K562 (cell line): ENCODE data around the gene HAUS5. TPM values are rescaled to one million over a fixed set of nuclear protein-coding genes. Genes with fewer than 3 reads are reported as not detected.
A peak's percentile ranks its signal among the peaks of the same experiment; 100 is the strongest.

Experiments
- BRD4 ChIP-seq: fragments of 200-600 bp; sonication (generic); IDR thresholded peaks from 2 replicates; pipeline ENCODE4 v1.6.1; 2017; ENCODE audit warnings: inconsistent platforms
- CBX5 ChIP-seq: IDR thresholded peaks from 2 replicates; pipeline ENCODE4 v1.6.1; 2014; ENCODE audit warnings: low read depth, borderline replicate concordance
- FOXK1 ChIP-seq: sonication (generic); formaldehyde crosslinking; IDR thresholded peaks from 2 replicates; pipeline ENCODE4 v1.8.0; 2022; ENCODE audit warnings: missing genetic modification reagents, mild to moderate bottlenecking, borderline replicate concordance
- FOXP1 ChIP-seq: sonication (generic); formaldehyde crosslinking; IDR thresholded peaks from 2 replicates; pipeline ENCODE4 v1.8.0; 2022; ENCODE audit warnings: mild to moderate bottlenecking, missing genetic modification reagents
- GABPB2 ChIP-seq: fragments of 250-450 bp; sonication (Bioruptor Pico); conservative IDR thresholded peaks from 2 replicates; pipeline ENCODE4 v1.5.1; 2021; ENCODE audit warnings: mild to moderate bottlenecking
- GTF2F1 ChIP-seq: IDR thresholded peaks from 2 replicates; pipeline ENCODE4 v1.6.1; 2011; ENCODE audit warnings: low read depth, low read length, improper control_type of control experiment
- HEY1 ChIP-seq: fragments of 250-450 bp; sonication (Bioruptor Pico); IDR thresholded peaks from 2 replicates; pipeline ENCODE4 v1.5.0; 2020; ENCODE audit warnings: mild to moderate bottlenecking, moderate library complexity, borderline replicate concordance
- HIVEP1 ChIP-seq: fragments of 250-450 bp; sonication (Bioruptor Pico); IDR thresholded peaks from 2 replicates; pipeline ENCODE4 v1.4.0; 2020; ENCODE audit warnings: mild to moderate bottlenecking
- LEF1 ChIP-seq: fragments of 450-650 bp; IDR thresholded peaks from 2 replicates; pipeline ENCODE4 v1.6.1; 2016; ENCODE audit warnings: mild to moderate bottlenecking
- PURB ChIP-seq: sonication (generic); formaldehyde crosslinking; IDR thresholded peaks from 2 replicates; pipeline ENCODE4 v1.9.0; 2021; ENCODE audit warnings: low read depth, mild to moderate bottlenecking, missing genetic modification reagents
- TAF1 ChIP-seq: IDR thresholded peaks from 2 replicates; pipeline ENCODE4 v1.6.1; 2011; ENCODE audit warnings: mild to moderate bottlenecking, low read length, moderate library complexity; ENCODE audit not compliant: insufficient read depth, control insufficient read depth, severe bottlenecking; ENCODE audit errors: extremely low read depth
- TBP ChIP-seq: optimal IDR thresholded peaks from 2 replicates; pipeline ENCODE3; 2011; ENCODE audit warnings: low read depth, low read length, improper control_type of control experiment
- TCF7L2 ChIP-seq: fragments of 150-350 bp; IDR thresholded peaks from 2 replicates; pipeline ENCODE4 v1.6.1; 2016; ENCODE audit warnings: low read depth, mild to moderate bottlenecking, low read length, moderate library complexity
- ZNF165 ChIP-seq: fragments of 250-450 bp; sonication (Bioruptor Pico); IDR thresholded peaks from 2 replicates; pipeline ENCODE4 v1.4.0; 2020; ENCODE audit warnings: borderline replicate concordance
- ZNF830 ChIP-seq: fragments of 250-450 bp; sonication (Bioruptor Pico); IDR thresholded peaks from 2 replicates; pipeline ENCODE4 v1.5.0; 2021; ENCODE audit warnings: mild to moderate bottlenecking
- polyA plus RNA-seq, 8 experiments: library from polyadenylated mRNA; depleted of rRNA in 4 of 8; stranded (reverse) in 5 of 8; unstranded in 3 of 8; fragments of >200 nt; fragmentation: Nextera tagmentation in 2 of 8; fragmentation: Illumina TruSeq in 1 of 8; extraction: Ambion mirVana in 2 of 8; extraction: Trizol in 1 of 8; gene quantifications; 2 replicates each; pipeline versions ENCODE4 v1.2.1 to v1.2.3, GENCODE V29; 2011 to 2014; ENCODE audit warnings: inconsistent platforms in 1 of 8, missing spikeins in 1 of 8
- total RNA-seq, 7 experiments: library from RNA; depleted of rRNA in 6 of 7; stranded (reverse); fragments of >200 nt in 6 of 7; fragmentation: Illumina TruSeq in 2 of 7; extraction: Trizol in 2 of 7; gene quantifications; 2 replicates each; pipeline versions ENCODE4 v1.2.1 to v1.2.3, GENCODE V29; 2011 to 2021; ENCODE audit warnings: low replicate concordance in 1 of 7
- TF ChIP-seq, protein P1 (sequence below): fragments of 450-650 bp; IDR thresholded peaks from 2 replicates; pipeline ENCODE4 v1.6.1; 2018; ENCODE audit not compliant: partially characterized antibody
- TF ChIP-seq, protein P2 (sequence below): fragments of 250-450 bp; sonication (Bioruptor Pico); IDR thresholded peaks from 2 replicates; pipeline ENCODE4 v1.5.0; 2021; ENCODE audit warnings: mild to moderate bottlenecking, borderline replicate concordance
- TF ChIP-seq, protein P3 (sequence below): fragments of 450-650 bp; IDR thresholded peaks from 2 replicates; pipeline ENCODE4 v1.6.1; 2017; ENCODE audit warnings: antibody characterized with exemption, mild to moderate bottlenecking

Gene HAUS5
- total and polyA plus RNA-seq, 9 of the 15 experiments (the other 6 are each of a cell fraction or from before 2014, with no cell fraction given): 3.5 to 41.3 (median 14.2) TPM

DNA sequence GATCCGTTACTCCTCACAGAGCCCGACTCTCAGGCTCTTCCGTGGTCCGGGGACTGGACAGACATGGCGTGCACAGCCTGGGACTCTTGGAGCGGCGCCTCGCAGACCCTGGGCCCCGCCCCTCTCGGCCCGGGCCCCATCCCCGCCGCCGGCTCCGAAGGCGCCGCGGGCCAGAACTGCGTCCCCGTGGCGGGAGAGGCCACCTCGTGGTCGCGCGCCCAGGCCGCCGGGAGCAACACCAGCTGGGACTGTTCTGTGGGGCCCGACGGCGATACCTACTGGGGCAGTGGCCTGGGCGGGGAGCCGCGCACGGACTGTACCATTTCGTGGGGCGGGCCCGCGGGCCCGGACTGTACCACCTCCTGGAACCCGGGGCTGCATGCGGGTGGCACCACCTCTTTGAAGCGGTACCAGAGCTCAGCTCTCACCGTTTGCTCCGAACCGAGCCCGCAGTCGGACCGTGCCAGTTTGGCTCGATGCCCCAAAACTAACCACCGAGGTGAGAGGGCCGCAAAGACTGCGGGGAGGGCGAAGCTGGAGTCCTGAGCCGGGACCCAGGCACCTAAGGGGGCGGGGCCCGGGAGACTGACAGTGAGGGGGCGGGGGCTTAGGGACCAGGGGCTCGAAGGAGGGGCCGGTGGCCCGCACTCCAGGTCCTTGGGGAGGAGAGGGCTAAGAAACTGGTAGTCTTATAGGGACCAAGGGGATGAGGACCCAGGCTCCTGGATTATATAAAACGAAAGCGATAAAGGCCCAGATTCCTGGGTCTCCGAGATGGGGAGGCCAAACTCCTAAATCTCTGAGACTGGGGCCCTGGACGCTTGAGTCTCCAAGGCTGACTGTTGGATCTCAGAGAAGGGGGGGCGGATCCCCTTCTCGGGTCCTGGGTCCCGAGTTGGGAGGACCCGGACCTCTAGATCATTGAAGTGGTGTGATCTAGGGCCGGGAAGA is 31.0 kb downstream of the HAUS5 start (continued):
- TF ChIP-seq, protein P1, sequence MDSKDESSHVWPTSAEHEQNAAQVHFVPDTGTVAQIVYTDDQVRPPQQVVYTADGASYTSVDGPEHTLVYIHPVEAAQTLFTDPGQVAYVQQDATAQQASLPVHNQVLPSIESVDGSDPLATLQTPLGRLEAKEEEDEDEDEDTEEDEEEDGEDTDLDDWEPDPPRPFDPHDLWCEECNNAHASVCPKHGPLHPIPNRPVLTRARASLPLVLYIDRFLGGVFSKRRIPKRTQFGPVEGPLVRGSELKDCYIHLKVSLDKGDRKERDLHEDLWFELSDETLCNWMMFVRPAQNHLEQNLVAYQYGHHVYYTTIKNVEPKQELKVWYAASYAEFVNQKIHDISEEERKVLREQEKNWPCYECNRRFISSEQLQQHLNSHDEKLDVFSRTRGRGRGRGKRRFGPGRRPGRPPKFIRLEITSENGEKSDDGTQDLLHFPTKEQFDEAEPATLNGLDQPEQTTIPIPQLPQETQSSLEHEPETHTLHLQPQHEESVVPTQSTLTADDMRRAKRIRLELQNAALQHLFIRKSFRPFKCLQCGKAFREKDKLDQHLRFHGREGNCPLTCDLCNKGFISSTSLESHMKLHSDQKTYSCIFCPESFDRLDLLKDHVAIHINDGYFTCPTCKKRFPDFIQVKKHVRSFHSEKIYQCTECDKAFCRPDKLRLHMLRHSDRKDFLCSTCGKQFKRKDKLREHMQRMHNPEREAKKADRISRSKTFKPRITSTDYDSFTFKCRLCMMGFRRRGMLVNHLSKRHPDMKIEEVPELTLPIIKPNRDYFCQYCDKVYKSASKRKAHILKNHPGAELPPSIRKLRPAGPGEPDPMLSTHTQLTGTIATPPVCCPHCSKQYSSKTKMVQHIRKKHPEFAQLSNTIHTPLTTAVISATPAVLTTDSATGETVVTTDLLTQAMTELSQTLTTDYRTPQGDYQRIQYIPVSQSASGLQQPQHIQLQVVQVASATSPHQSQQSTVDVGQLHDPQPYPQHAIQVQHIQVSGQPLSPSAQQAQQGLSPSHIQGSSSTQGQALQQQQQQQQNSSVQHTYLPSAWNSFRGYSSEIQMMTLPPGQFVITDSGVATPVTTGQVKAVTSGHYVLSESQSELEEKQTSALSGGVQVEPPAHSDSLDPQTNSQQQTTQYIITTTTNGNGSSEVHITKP: peak; percentile 100
- TF ChIP-seq BRD4 (no peak), GTF2F1 (no peak), LEF1 (no peak), HEY1 (CRISPR knock-in tag) (no peak), FOXP1 (CRISPR knock-in tag) (peak; percentile 99), GABPB2 (CRISPR knock-in tag) (no peak), PURB (CRISPR knock-in tag) (no peak), CBX5 (no peak), FOXK1 (CRISPR knock-in tag) (peak; percentile 93; the same call in 1 of the 2 replicates), TAF1 (peak; percentile 94), TCF7L2 (peak; percentile 97), ZNF830 (no peak), ZNF165 (CRISPR knock-in tag) (no peak), TBP (peak; percentile 92), HIVEP1 (no peak)
- TF ChIP-seq, protein P2, sequence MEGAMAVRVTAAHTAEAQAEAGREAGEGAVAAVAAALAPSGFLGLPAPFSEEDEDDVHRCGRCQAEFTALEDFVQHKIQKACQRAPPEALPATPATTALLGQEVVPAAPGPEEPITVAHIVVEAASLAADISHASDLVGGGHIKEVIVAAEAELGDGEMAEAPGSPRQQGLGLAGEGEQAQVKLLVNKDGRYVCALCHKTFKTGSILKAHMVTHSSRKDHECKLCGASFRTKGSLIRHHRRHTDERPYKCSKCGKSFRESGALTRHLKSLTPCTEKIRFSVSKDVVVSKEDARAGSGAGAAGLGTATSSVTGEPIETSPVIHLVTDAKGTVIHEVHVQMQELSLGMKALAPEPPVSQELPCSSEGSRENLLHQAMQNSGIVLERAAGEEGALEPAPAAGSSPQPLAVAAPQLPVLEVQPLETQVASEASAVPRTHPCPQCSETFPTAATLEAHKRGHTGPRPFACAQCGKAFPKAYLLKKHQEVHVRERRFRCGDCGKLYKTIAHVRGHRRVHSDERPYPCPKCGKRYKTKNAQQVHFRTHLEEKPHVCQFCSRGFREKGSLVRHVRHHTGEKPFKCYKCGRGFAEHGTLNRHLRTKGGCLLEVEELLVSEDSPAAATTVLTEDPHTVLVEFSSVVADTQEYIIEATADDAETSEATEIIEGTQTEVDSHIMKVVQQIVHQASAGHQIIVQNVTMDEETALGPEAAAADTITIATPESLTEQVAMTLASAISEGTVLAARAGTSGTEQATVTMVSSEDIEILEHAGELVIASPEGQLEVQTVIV (CRISPR knock-in tag): no peak
- TF ChIP-seq, protein P3, sequence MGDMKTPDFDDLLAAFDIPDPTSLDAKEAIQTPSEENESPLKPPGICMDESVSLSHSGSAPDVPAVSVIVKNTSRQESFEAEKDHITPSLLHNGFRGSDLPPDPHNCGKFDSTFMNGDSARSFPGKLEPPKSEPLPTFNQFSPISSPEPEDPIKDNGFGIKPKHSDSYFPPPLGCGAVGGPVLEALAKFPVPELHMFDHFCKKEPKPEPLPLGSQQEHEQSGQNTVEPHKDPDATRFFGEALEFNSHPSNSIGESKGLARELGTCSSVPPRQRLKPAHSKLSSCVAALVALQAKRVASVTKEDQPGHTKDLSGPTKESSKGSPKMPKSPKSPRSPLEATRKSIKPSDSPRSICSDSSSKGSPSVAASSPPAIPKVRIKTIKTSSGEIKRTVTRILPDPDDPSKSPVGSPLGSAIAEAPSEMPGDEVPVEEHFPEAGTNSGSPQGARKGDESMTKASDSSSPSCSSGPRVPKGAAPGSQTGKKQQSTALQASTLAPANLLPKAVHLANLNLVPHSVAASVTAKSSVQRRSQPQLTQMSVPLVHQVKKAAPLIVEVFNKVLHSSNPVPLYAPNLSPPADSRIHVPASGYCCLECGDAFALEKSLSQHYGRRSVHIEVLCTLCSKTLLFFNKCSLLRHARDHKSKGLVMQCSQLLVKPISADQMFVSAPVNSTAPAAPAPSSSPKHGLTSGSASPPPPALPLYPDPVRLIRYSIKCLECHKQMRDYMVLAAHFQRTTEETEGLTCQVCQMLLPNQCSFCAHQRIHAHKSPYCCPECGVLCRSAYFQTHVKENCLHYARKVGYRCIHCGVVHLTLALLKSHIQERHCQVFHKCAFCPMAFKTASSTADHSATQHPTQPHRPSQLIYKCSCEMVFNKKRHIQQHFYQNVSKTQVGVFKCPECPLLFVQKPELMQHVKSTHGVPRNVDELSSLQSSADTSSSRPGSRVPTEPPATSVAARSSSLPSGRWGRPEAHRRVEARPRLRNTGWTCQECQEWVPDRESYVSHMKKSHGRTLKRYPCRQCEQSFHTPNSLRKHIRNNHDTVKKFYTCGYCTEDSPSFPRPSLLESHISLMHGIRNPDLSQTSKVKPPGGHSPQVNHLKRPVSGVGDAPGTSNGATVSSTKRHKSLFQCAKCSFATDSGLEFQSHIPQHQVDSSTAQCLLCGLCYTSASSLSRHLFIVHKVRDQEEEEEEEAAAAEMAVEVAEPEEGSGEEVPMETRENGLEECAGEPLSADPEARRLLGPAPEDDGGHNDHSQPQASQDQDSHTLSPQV: peak; percentile 95
